IMR-90 (cell line): ENCODE results near the gene CCDC185. TPM values are rescaled to one million over a fixed set of nuclear protein-coding genes. Genes with fewer than 3 reads are reported as not detected.

ENCODE experiments used
- ATAC-seq: fragments of 200-7000 bp; cut with Tn5 transposase; 2 replicates; pipeline ENCODE4 v1.9.1; 2020; ENCODE audit warnings: low read depth, mild to moderate bottlenecking, moderate library complexity
- BruUV-seq: library from RNA; stranded (reverse); fragments of 400-500 nt; replicated peaks from 2 replicates; lab custom pipeline; 2021; lab: Mats Ljungman, UMichigan
- CTCF ChIA-PET: fragments of 300-600 bp; formaldehyde crosslinking; extraction: SDS; loops from one replicate; lab custom pipeline; 2021; ENCODE audit warnings: antibody characterized with exemption; lab: Yijun Ruan, JAX
- POLR2A ChIA-PET: fragments of 300-600 bp; sonication (Branson Sonifier 250); formaldehyde crosslinking; loops from one replicate; lab custom pipeline; 2022; ENCODE audit warnings: antibody characterized with exemption; ENCODE audit not compliant: unreplicated experiment; lab: Charles Lee
- DNase-seq: peaks from one replicate; pipeline ENCODE4 v3.0.0; 2013
- H2AFZ ChIP-seq: replicated peaks from 2 replicates; pipeline ENCODE3; 2013; ENCODE audit warnings: low read length, mild to moderate bottlenecking; ENCODE audit not compliant: poor library complexity
- H2AK5ac ChIP-seq: 2 replicates; pipeline ENCODE4 v1.6.1; 2013; ENCODE audit warnings: low read depth, low read length, inconsistent platforms
- H2AK9ac ChIP-seq: replicated peaks from 2 replicates; pipeline ENCODE3; 2013; ENCODE audit warnings: mild to moderate bottlenecking, low read depth, low read length, moderate library complexity; ENCODE audit not compliant: poor library complexity
- H2BK120ac ChIP-seq: 2 replicates; pipeline ENCODE4 v1.6.1; 2013; ENCODE audit warnings: low read depth, low read length, inconsistent platforms
- H2BK15ac ChIP-seq: 3 replicates; pipeline ENCODE4 v1.6.1; 2013; ENCODE audit warnings: low read depth, low read length, inconsistent platforms
- H2BK20ac ChIP-seq: 2 replicates; pipeline ENCODE4 v1.6.1; 2013; ENCODE audit warnings: low read depth, mild to moderate bottlenecking, inconsistent platforms, low read length, moderate library complexity
- H2BK5ac ChIP-seq: 2 replicates; pipeline ENCODE4 v1.6.1; 2013; ENCODE audit warnings: mild to moderate bottlenecking, low read depth, low read length, inconsistent platforms; ENCODE audit not compliant: poor library complexity, severe bottlenecking
- H3K14ac ChIP-seq: replicated peaks from 2 replicates; pipeline ENCODE4 v1.6.1; 2013; ENCODE audit warnings: low read depth, low read length, inconsistent platforms
- H3K18ac ChIP-seq: 2 replicates; pipeline ENCODE4 v1.6.1; 2013; ENCODE audit warnings: low read depth, low read length, control low read depth
- H3K23ac ChIP-seq: 2 replicates; pipeline ENCODE4 v1.6.1; 2013; ENCODE audit warnings: low read depth, low read length, inconsistent platforms
- H3K27ac ChIP-seq: 2 replicates; pipeline ENCODE4 v1.5.1; 2013; ENCODE audit warnings: mild to moderate bottlenecking, control low read depth, low read length; ENCODE audit not compliant: insufficient read depth
- H3K27me3 ChIP-seq: 2 replicates; pipeline ENCODE4 v1.6.1; 2013; ENCODE audit warnings: low read length; ENCODE audit not compliant: control insufficient read depth, insufficient read depth
- H3K36me3 ChIP-seq: 2 replicates; pipeline ENCODE4 v1.6.1; 2013; ENCODE audit warnings: low read length, mixed read lengths; ENCODE audit not compliant: control insufficient read depth, insufficient read depth
- H3K4ac ChIP-seq: 2 replicates; pipeline ENCODE4 v1.6.1; 2013; ENCODE audit warnings: low read depth, low read length, inconsistent platforms
- H3K4me1 ChIP-seq: 2 replicates; pipeline ENCODE4 v1.6.1; 2013; ENCODE audit warnings: low read length, mixed read lengths; ENCODE audit not compliant: control insufficient read depth, insufficient read depth
- H3K4me2 ChIP-seq: 2 replicates; pipeline ENCODE4 v1.6.1; 2013; ENCODE audit warnings: low read depth, mild to moderate bottlenecking, control low read depth, low read length, moderate library complexity
- H3K4me3 ChIP-seq: 2 replicates; pipeline ENCODE4 v1.5.1; 2013; ENCODE audit warnings: low read depth, mild to moderate bottlenecking, control low read depth, low read length, moderate library complexity; ENCODE audit not compliant: insufficient read depth
- H3K56ac ChIP-seq: 2 replicates; pipeline ENCODE4 v1.6.1; 2013; ENCODE audit warnings: low read length, inconsistent platforms; ENCODE audit not compliant: insufficient read depth; ENCODE audit errors: extremely low read depth
- H3K79me1 ChIP-seq, 2 experiments: 2 replicates each; pipeline ENCODE4 v1.6.1; 2013; ENCODE audit warnings: low read length in 2 of 2, inconsistent platforms in 1 of 2, low read depth in 1 of 2
- H3K9ac ChIP-seq: 2 replicates; pipeline ENCODE4 v1.6.1; 2013; ENCODE audit warnings: low read depth, low read length, control low read depth
- H3K9me1 ChIP-seq: 2 replicates; pipeline ENCODE4 v1.6.1; 2013; ENCODE audit warnings: low read length, inconsistent platforms; ENCODE audit not compliant: insufficient read depth
- H3K9me3 ChIP-seq: 2 replicates; pipeline ENCODE4 v1.6.1; 2013; ENCODE audit warnings: low read length; ENCODE audit not compliant: control insufficient read depth, insufficient read depth
- H4K20me1 ChIP-seq: 2 replicates; pipeline ENCODE4 v1.6.1; 2013; ENCODE audit warnings: low read length, inconsistent platforms; ENCODE audit not compliant: insufficient read depth
- H4K5ac ChIP-seq: 2 replicates; pipeline ENCODE4 v1.6.1; 2013; ENCODE audit warnings: mild to moderate bottlenecking, low read depth, low read length, control low read depth
- H4K8ac ChIP-seq, 2 experiments: 2 replicates each; pipeline ENCODE4 v1.6.1; 2013; ENCODE audit warnings: low read depth in 2 of 2, low read length in 2 of 2, control low read depth in 1 of 2, inconsistent platforms in 1 of 2
- H4K91ac ChIP-seq: 2 replicates; pipeline ENCODE4 v1.6.1; 2013; ENCODE audit warnings: low read depth, low read length, inconsistent platforms; ENCODE audit not compliant: insufficient read depth
- BHLHE40 ChIP-seq: fragments of 150-350 bp; IDR thresholded peaks from 2 replicates; pipeline ENCODE4 v1.6.1; 2016; ENCODE audit warnings: mild to moderate bottlenecking, low read depth, low read length
- CEBPB ChIP-seq: IDR thresholded peaks from 2 replicates; pipeline ENCODE4 v1.6.1; 2012; ENCODE audit warnings: low read depth, low read length, improper control_type of control experiment
- MAFK ChIP-seq: IDR thresholded peaks from 2 replicates; pipeline ENCODE4 v1.6.1; 2012; ENCODE audit warnings: low read depth, low read length, improper control_type of control experiment
- MAZ ChIP-seq: IDR thresholded peaks from 2 replicates; pipeline ENCODE4 v1.6.1; 2012; ENCODE audit warnings: low read depth, mild to moderate bottlenecking, low read length, improper control_type of control experiment, moderate library complexity, borderline replicate concordance
- NFE2L2 ChIP-seq: fragments of 150-350 bp; IDR thresholded peaks from 2 replicates; pipeline ENCODE4 v1.6.1; 2016; ENCODE audit warnings: low read depth, mild to moderate bottlenecking, low read length
- POLR2A ChIP-seq: IDR thresholded peaks from 2 replicates; pipeline ENCODE4 v1.6.1; 2012; ENCODE audit warnings: mild to moderate bottlenecking, low read depth, low read length
- RAD21 ChIP-seq: IDR thresholded peaks from 2 replicates; pipeline ENCODE4 v1.6.1; 2012; ENCODE audit warnings: low read length, improper control_type of control experiment
- SMC3 ChIP-seq: fragments of 150-350 bp; IDR thresholded peaks from 2 replicates; pipeline ENCODE4 v1.6.1; 2016; ENCODE audit warnings: low read depth, mild to moderate bottlenecking, antibody characterized with exemption, low read length, moderate library complexity
- WGBS, 2 experiments: methylation state at CpG; one replicate each; pipeline versions ENCODE4 v1.1.5 to v1.1.7; 2013; ENCODE audit warnings: missing lambda C conversion rate in 2 of 2; ENCODE audit not compliant: insufficient read length in 1 of 2; ENCODE audit errors: extremely low coverage in 2 of 2; 5-methylcytosine and 5-hydroxymethylcytosine counted together
- dilution Hi-C: fragments of 300-500 bp; cut with HindIII; formaldehyde crosslinking; loops from one replicate; pipeline ENCODE4 v1.14.3; 2018; ENCODE audit warnings: low sequenced_read_pairs; ENCODE audit not compliant: unreplicated experiment
- in situ Hi-C: fragments of 300-500 bp; cut with MboI; formaldehyde crosslinking; loops from 3 replicates; pipeline ENCODE4 v1.14.3; 2019; ENCODE audit warnings: low sequenced_read_pairs, inconsistent platforms, mixed read lengths
- intact Hi-C: fragments of 100-400 bp; cut with micrococcal nuclease; formaldehyde crosslinking; loops from 2 replicates; pipeline ENCODE4 v1.10.0; 2022
- polyA plus RNA-seq, 3 experiments: library from polyadenylated mRNA; depleted of rRNA; stranded (reverse); fragments of >200 nt; gene quantifications; 2 replicates each; pipeline ENCODE4 v1.2.3, GENCODE V29; 2012; ENCODE audit warnings: low replicate concordance in 1 of 3
- total RNA-seq: library from RNA; depleted of rRNA; stranded (reverse); fragments of >200 nt; gene quantifications from 2 replicates; pipeline ENCODE4 v1.2.3, GENCODE V29; 2012
- TF ChIP-seq, protein P1 (sequence below): fragments of 150-350 bp; IDR thresholded peaks from 2 replicates; pipeline ENCODE4 v1.6.1; 2016; ENCODE audit warnings: low read depth, mild to moderate bottlenecking, low read length, moderate library complexity, borderline replicate concordance

The CCDC185 gene
- total and polyA plus RNA-seq, 2 of the 4 experiments (the other 2 are of a cell fraction), result not detected

DNA sequence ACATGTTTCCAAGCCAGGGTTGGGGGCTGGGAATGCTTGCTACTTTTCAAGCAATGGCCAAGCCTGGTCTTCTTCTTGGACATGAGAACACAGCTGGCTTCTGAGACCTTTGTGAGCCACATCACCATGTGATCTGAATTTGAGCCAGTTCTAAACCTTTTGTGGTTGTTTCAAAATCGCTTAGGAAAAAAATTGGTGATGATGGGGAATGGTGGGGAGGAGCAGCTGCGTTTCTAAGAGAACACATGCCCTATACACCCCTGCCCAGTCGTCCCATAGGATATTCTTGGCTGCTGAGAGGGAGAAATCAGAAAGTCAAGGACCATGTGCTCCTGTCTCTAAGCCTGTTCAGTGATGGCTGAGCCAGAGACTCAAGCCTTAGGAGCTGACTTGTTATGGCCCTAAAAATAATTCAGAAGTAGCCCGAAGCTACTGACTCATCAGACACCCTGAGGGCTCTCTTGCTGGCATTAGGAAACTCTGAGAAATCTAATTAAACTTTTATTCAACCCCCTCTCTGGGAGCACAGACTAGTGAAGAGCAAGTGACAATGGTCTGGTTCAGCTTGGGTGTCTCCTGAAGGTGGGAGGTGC is 30.5 kb downstream of the CCDC185 start:
- peak; percentile 20 for DNase-seq
- no peak overlapping the region for H4K8ac ChIP-seq
- H3K9ac ChIP-seq, result no peak overlapping the region
- H3K36me3 ChIP-seq, result no peaks in the 10 kb centered on the region
- in situ Hi-C loops (no loop called here), dilution Hi-C loops (no loop called here), intact Hi-C loops (no loop called here)
- no peak for TF ChIP-seq NFE2L2
- TF ChIP-seq CEBPB, result no peak
- TF ChIP-seq MAZ, result no peak
- no peak for TF ChIP-seq BHLHE40
- TF ChIP-seq POLR2A, result no peak
- TF ChIP-seq MAFK, result no peak
- TF ChIP-seq, protein P1, sequence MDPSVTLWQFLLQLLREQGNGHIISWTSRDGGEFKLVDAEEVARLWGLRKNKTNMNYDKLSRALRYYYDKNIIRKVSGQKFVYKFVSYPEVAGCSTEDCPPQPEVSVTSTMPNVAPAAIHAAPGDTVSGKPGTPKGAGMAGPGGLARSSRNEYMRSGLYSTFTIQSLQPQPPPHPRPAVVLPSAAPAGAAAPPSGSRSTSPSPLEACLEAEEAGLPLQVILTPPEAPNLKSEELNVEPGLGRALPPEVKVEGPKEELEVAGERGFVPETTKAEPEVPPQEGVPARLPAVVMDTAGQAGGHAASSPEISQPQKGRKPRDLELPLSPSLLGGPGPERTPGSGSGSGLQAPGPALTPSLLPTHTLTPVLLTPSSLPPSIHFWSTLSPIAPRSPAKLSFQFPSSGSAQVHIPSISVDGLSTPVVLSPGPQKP, result no peak
- TF ChIP-seq SMC3, result no peak
- TF ChIP-seq RAD21, result no peak
- ChIA-PET POLR2A (no interaction called here), CTCF (no interaction called here)
- H2BK15ac ChIP-seq, result no peak overlapping the region
- no peak overlapping the region for H4K5ac ChIP-seq
- H3K9me3 ChIP-seq, result peaks cover 2% of the 10 kb centered on the region; the same call in 1 of the 2 replicates
- H2AFZ ChIP-seq, result no peak overlapping the region
- H3K9me1 ChIP-seq, result no peaks in the 10 kb centered on the region
- H3K18ac ChIP-seq, result no peak overlapping the region
- H3K4me3 ChIP-seq, result no peak overlapping the region
- peaks cover 18% of the 10 kb centered on the region for H3K27me3 ChIP-seq
- no peak overlapping the region for H3K23ac ChIP-seq
- H2BK120ac ChIP-seq, result no peak overlapping the region
- no peaks in the 10 kb centered on the region for H3K4me1 ChIP-seq
- no peak overlapping the region for H2AK5ac ChIP-seq
- no peak overlapping the region for H2BK20ac ChIP-seq
- H3K27ac ChIP-seq, result no peak overlapping the region
- no peak overlapping the region for H3K4ac ChIP-seq
- no TSS peak for BruUV-seq
- no CpG with 5 or more reads among the region's 4 CpGs for WGBS, 2 experiments
- H2AK9ac ChIP-seq, result no peak overlapping the region
- ATAC-seq, result no peak
- no peaks in the 10 kb centered on the region for H3K79me1 ChIP-seq
- no peaks in the 10 kb centered on the region for H4K20me1 ChIP-seq
- no peak overlapping the region for H4K91ac ChIP-seq
- no peak overlapping the region for H3K56ac ChIP-seq
- no peak overlapping the region for H3K14ac ChIP-seq
- no peak overlapping the region for H3K4me2 ChIP-seq
- no peak overlapping the region for H2BK5ac ChIP-seq
